ENCODE results near the gene CHST11.

CHST11 gene

DNA sequence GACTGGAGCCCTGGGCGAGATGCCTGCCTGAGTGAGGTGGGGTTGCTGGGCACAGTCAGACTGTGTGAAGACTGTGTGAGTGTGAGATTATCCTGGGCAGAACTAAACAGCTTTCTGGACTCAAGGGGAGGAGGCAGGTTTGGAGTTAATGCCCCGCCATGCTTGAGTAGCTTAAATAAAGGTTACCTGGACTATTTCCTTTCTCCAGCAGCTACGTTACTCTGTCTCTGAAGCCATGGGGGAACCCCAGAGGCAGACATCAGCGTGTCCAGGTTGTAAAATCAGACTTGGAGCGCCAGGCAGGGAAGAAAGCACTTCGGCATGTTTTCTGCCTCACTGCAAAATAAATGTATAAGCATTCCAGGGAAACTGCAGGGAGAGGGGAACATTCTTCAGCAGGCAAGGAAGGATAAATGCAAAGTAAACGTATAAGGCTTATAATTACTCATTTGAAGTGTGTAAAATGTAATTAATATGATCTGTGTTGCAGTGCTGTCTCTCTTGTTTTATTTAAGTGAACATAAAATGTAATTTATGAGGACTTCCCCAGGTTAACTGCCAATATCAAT lies 129.7 kb downstream of the CHST11 start:
- DNase-seq (ENCODE audit: low read depth), result no peak

DNA sequence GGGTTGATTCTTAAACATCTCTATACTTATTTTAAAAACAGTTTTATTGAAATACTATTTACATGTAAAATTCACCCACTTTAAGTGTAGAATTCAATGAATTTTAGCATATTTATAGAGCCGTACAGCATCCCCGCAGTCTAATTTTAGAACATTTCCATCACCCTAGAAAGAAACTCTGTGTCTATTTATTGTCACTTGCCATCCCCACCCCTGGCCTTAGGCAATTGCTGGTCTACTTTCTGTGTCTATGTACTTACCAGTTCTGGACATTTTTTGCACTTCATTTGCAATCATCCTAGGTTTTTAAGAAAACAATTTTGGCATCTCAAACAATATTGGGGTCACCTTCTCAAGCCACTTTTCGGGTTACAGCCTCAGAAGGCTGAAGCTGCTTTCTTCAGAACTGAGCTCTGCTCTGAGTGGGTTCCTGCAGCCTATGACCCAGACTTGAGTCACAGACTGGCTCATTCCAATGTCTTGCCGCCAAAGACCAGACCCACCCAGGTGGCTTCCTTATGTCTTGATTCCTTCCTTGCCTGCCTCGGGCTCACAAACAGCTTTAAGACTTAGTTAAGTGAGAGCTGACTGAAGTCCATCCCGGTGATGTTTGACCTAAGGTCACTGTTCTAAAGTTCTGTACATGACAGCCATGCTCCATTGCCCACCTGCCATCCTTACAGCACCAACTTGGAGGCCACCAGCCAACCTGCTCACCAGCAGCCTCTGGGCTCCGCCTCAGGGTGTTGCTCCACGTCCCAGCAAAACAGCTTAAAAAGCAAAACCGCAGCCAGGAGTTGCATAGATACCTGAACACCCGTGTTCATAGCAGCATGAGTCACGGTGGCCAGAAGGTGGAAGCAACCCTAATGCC lies 131.5 kb downstream of the CHST11 start:
- DNase-seq (ENCODE audit: low read depth), result no peak

DNA sequence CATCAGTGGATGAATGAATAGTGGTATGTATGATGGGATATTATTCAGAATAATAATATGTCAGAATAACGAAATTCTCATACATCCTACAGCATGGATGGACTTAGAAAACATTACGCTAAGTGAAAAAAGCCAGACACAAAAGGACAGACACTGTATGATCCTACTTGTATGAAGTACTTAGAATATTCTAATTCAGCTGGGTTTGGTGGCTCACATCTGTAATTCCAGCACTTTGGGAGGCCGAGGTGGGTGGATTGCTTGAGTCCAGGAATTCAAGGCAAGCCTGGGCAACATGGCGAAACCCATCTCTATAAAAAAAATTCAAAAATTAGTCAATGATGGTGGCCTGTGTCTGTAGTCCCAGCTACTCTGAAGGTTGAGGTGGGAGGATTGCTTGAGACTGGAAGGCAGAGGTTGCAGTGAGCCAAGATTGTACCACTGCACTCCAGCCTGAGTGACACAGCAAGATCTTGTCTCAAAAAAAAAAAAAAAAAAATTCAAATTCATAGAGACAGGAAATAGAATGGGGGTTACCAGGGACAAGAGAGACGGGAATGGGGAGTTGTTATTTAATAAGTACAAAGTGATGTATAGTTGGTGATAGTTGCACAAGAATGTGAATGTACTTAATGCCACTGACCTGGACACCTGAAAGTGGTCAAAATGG lies 132.3 kb downstream of the CHST11 start:
- DNase-seq (ENCODE audit: low read depth), result no peak

DNA sequence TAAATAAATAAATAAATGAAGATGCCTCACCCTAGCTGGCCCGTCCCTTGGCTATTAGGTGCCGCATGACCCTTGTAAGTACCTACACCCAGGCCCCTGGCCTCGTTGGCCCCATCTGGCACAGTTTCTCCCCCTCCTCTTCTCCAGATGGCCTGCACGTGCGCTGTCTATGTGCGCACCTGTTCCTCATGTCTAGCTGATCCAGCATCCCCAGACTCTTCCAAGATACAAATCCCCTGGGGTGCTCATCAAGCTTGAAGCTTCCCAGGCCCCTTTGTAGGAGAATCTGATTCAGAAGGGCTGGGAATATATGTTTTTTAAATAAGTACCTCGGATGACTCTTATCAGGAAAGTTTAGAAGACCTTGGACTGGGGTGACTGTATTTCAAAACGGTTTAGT lies 133.3 kb downstream of the CHST11 start:
- DNase-seq (ENCODE audit: low read depth), result no peak

DNA sequence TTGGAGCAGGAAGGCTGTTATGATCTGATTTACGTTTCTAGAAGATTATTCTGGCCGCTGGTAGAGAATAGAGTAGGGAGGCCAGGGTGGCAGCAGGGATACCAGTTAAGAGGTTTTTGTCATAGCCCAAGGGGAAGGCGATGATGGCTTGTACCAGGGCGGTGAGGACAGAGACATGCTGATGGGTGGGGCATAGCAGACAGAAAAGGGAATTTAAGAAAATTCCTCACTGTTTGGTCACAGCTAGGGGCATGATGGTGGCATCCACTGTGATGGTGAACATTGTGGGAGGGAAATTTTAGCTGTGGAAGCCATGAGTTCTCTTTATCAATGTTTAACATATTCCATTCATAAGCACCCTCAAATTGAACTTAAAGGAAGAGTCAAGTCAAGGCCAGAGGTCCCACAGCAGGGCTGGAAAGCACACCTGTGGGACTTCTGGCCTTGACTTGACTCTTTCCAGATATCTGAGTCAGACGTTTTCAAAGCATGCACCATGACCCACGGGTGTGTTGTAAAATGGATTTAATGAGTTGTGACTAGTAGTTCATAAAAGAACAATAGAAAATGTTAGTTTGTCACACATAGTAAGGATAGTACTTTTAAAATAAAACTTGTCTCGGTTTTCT lies 134.6 kb downstream of the CHST11 start:
- no peak for DNase-seq (ENCODE audit: low read depth)

DNA sequence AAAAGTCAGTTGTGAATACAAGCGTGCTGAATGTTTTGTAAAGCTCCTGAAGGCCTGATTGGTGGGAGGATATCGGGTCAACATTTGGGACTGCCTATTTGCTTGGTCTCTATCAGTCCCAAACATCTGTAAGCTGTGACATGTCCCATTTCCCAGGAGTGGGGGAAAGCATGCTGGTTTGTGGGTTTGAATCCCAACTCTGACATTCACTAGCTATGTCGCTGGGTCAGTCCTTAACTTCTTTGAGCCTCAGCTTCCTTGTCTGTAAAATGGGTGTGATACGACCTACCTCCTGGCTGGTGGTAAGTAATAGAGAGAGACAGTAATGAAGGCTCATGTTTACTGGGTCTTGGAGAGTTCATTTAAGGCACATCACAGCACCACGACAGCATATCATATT lies 136.7 kb downstream of the CHST11 start:
- no peak for DNase-seq (ENCODE audit: low read depth)

DNA sequence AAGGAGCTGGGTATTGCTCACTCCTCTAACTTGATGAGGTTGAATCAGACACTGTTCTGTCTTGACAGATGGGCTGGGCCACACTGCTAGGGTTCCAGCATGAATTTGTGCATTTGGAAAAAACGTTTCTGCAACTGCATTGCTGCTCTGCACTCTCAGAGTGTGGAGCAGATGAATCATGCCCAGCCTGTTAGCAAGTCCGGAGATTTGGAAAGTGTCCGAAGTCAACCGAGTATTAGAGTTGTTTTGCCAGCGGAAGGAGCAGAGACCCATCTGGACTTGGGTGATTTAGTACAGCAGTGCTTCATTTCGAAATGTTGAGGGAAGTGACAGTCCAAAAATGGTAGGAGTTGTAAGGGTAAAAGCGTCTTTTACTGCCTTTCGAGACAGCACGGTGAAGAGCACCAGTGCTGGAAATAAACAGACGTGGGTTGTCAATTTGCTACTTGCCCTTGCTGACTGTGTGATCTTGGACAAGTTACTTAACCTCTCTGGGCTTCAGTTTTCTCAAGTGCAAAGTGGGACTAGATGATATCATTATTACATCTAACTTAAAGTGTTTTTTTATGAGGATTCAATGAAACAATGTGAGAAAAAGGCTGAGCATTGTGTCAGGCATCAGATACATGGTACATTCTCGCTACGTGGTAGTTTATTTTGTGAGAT lies 139.5 kb downstream of the CHST11 start:
- no peak for DNase-seq (ENCODE audit: low read depth)

DNA sequence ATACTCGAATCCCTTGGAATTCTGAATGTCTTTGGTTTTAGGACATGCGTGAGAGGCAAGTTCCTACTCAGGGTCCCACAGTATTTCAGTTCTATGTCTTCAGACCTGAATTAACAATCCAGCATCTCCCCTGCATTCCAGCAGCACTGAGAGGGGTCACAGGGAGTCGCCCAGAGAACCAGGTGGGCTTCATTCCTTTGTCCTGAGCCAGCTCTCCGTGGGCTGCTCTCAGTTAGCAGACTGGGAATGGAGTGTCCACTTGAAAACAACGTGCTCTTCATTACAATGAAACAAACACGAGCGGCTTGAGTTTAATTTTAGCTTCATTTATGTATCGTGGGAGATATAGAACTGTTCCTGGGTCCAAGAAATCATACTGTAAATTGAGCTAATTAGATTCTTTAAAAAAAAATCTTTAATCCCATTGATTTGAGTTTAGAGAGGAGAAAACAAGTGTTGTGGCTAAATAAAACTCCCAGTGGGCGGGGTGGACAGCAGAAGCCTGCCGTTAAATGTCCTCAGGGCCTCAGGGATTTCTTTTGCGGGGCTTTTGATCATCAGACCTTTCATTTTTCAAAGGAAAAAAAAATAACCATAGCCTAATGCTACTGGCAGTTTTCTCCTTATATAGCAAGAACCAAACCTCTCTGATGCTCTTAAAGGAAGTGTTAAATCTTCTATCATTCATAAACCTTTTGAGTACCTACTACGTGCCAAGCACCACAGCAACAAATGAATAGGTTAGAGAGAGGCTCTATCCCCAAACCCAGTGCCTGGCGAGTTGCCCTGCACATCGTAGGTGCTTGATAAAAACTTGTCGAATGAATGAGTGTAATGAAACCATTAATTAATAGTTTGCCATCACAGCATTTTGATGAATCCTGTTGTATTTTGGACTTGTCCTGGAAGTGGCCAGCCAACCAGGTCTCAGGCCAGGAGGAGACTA lies 140.4 kb downstream of the CHST11 start:
- DNase-seq (ENCODE audit: low read depth), result no peak

DNA sequence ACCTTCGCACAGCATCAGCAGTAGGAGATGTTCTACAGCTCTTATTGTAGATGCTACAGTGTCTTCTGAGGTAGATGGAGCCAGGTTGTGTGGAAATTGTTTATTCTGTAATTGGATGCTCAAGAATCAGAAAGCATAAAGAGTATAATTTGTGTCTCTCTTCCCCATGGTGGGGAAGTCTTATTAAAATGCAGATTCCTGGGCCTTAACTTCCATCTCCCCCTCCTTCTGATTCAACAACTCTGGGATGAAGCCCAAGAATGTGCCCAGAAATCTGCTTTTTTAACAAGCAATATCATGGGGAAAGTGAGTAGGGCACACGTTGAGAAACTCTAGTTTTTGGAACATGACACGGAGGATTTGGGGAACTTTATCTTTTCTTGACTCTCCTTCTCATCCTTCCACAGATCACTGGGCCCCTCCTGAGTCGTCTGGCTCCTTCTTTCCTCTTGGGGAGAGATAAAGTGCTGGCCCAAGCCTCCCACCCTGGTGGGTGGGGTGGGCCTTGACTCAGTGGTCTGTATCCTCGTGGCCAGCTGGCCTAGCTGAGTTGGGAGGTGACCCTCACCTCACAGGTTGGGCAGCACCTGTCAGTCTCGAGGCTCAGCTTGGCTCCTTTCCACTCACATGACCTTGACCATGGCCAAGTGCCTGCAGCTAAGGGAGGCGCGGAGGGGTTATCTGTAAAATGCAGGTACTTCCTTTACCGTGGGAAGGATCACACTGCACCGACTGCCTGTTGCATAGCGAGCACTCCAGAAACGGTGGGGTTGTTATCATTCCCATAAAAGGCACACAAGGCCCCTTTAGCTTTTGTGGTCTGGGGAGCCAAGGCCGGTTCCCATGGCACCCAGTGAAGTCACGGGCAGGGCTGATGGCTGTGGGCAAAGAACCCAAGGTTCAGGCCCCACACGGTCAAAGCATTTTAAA lies 141.9 kb downstream of the CHST11 start:
- DNase-seq (ENCODE audit: low read depth), result no peak

DNA sequence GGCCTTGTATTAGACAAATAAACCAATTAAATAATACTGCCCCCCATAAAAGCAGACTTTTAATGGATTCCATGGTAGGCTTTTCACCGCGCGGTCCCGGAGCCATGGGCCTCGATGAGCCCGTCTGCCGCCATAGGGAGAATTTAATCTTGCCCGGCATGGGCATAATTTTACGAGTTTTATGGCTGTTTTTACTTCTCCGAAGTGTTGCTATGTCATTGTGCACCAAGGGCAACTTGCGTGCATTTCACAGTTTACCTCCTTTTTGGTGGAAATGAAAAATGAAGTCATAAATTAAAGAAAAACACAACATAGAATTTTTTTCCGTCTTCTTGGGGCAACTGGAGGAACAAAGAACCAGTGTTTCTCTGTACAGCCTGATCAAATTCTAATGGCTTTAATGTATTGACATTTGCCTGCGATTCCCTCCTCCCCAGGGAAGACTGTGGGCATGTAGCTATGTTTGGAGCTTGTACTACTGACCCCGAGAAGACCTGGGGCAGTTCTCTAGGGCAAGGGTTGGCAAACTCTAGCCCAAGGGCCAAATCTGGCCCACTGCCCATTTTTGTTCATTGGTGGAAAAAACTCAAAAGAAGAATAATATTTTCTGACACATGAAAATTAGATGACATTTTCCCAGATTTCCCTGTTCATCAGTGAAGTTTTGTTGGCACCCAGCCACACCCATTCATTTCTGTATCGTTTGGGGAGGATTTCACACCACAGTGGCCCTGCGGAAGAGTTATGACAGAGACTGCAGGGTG lies 142.7 kb downstream of the CHST11 start:
- DNase-seq (ENCODE audit: low read depth), result no peak

DNA sequence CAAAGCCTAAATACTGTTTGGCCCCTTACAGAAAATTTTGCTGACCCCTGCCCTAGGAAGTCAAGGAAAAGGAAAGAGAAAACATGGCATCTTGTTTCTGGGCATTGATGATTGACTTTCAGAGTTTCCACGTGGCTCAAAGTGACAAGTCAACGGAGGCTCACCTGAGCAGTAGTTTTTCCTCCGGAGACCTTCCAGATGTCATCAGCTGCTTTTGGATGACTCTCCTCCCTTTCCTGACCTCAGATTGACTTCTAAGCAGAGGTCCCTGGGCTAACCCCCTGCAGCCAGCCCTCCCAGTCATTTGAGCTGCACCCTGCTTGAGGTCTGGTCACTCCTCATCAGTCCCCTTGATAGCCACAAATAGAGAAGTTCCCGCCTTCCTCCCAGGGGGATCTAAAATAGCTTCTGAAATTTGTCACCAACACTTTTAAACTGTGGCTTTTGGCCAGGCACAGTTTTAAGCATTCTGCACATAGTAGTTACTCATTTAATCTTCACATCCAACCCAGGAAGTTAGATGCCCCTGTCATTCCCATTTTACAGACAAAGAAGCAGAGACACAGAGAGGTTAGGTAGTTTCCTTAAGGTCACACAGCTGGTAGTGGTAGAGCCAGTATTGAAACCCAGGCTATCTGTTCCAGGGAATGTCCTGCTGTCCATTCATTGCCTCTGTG lies 143.4 kb downstream of the CHST11 start:
- no peak for DNase-seq (ENCODE audit: low read depth)

DNA sequence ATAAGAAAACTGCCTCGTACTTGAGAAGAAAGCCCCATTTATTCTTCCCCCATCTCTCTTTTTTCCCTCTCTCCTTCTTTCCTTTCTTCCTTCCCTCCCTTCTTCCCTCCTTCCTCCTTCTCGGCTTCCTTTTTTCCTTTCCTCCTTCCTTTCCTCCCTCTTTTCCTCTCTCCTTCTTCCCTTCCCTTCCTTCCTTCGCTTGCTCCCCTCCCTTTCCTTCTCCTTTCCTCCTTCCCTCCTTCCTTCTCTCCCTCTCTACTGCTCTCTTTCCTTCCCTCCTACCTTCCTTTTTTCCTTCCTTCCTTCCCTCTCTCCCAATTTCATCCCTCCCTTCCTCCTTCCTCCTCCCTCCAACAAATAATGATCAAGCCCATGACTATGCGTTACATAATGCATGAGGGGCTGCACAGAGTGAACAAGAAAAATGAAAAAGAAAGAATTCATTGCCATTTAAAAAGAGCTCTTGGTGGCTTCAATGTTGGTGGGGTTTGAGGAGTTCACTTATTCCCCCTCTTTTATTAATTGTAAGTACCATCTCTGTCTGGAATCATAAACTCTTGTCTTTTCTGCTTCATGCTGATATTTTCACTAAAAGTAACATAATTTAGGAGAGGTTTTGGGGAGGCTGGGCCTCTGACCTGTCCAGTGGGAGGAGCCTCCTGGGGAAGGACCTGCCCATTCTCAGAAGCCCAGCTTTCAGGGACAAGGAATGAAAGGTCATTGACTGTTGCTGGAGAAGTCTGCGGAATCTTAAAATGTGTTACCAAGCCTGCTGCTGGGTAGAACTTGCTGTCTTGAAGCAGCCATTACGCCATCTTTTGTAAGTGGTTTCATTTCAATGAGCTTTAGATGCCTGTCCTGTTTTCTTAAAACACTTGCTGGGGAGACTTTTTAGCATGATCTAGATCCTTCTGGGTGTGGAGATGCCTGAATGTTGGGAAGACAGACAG lies 144.3 kb downstream of the CHST11 start:
- DNase-seq (ENCODE audit: low read depth), result no peak

DNA sequence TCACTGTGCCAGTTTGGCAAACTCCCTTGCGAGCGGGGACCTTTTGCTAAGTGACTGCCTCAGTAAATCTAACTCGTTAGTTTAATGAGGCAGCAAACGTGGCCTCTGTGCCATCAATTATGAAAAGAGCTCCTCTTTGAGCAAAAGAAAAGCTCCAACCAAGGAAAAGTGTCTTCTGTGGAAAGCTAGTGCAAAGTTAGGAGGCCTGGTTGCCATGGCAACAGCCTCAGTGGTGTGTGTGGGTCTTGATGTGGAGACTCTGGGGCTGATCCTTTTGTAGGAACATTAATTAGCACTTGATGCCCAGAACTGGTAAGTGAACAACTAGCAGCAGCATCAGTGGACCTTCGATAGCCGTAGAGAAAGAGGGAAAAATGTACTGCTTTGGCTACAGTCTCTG lies 145.7 kb downstream of the CHST11 start:
- DNase-seq (ENCODE audit: low read depth), result no peak

DNA sequence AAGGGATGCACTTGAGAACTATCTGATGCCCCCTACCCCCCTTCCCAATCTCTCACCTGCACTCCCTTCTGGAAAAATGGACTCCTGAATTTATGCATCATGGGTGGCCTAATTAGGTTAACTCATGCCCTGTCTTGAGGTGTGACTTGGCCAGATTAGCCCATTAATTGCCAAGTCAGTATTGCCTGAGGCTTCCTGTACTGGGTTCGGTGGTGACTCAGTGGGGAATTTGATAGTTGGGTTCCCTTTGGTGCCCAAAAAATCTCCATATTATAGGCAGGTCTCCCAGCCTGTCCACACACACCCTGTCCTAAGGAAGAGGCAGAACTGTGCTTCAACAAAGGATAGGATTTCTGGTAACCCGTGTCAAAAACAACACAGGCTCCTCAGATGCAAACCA lies 146.1 kb downstream of the CHST11 start:
- no peak for DNase-seq (ENCODE audit: low read depth)

DNA sequence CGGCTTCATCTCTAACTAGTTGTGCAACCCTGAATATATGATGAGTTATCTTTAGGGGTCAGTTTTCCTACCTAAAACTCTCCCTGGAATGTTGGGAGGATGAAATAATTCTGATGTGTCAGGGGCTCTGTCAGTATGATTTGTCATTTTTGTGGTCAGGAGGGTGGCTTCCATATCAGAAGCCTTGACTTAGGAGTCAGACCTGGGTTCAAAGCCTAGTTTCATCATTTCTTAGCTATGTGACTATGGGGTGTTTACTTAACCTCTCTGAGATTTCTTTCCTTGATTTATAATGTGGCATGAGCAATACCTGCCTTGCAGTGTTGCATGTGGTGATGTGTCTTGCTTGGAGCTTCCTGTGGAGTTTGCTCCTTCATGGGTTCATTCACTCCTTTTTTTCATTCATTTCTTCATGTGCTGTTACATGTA lies 146.8 kb downstream of the CHST11 start:
- no peak for DNase-seq (ENCODE audit: low read depth)

DNA sequence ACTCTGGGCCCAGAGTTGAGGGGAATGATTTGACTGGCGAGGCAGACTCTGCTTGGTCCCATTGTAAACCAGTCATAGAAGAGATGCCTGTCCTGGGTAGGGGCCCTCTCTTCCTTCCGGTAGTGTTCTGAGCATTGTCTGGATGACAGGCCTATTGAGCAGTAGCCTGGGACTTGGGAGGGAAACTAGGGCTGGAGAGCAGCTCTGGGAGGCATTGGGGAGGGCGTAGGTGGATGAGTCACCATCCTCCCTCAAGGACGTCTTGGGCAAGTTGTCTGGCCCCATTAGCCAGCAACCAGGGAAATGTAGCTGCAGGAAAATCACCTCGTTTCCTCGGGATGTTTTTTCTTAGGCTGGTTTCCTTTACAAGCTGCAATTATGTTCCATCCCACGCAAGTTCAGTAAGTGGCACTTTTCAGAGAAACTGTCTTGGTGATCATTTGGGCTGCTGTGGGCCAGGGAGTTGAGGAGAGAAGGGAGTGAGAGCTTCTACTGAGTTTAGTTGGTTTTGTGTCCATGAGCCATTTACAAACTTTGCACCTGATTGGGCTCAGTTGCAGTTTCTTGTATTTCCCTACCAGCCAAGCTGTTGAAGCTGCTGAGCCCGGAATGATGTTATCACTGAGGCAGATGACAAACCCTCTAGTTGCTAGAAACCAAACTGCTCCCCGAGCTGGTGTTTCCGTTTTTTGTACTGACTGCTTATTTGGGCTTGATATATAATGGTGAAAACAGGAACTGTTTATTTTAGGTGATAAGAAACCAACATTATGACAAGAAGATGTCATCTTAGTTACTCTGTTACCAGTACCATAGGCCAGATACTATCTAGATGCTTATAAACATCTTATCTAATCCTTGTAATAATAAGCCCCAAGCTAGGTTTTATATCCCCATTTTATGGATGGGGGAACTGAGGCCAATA lies 147.6 kb downstream of the CHST11 start:
- no peak for DNase-seq (ENCODE audit: low read depth)
